Stimulated activated CD8-positive, alpha-beta memory T cell treated with anti-CD3 and anti-CD28 coated beads, Interleukin-7, amount 100 ng/mL, for 48 hours (primary cell): ENCODE results near the gene PTPRG.

ENCODE experiments used
- DNase-seq, 2 donors: peaks; one replicate each; pipeline ENCODE4 v3.0.0-alpha.2; 2020; ENCODE audit warnings: low read depth in 1 of 2; ENCODE audit errors: extremely low read depth in 1 of 2

The PTPRG gene

DNA sequence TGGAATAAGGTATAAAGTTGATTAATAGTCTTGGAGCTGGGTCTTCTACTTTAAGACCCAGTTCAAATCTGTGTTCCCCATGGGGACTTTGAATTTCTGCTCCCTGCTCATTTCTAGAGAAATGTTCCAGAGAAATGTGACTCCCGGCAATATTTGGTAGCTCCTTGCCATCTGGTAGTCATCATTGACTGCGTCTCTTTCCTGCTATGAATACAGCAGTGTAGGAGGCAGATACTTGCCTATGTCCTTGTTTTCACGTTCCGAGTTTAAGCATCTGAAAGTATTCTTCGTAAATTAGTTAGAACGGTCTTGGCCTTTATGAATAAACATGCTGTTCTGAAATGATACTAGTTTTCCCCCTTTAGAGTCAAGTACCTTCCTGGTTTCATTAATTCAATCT is 352.9 kb downstream of the PTPRG start:
- DNase-seq = no peak

DNA sequence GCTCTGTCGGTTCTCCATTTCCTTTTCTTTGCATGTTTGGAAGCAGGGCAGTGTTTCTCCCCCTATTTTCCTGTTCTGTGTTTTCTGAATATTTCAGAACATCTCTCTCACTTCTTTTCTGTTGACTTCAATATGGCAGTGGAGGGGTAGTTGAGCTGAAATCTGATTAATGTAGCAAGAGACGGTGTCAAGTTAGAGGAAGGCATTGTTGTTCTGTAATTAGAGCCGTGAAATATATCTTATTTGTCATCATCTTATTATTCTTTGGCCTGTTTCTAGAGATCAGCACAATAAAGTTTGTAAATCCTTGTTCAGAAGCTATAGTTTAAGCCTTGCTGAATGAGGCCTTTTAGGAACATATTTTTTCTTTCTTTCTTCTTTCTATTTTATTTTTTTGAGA is 353.9 kb downstream of the PTPRG start:
- no peak for DNase-seq

DNA sequence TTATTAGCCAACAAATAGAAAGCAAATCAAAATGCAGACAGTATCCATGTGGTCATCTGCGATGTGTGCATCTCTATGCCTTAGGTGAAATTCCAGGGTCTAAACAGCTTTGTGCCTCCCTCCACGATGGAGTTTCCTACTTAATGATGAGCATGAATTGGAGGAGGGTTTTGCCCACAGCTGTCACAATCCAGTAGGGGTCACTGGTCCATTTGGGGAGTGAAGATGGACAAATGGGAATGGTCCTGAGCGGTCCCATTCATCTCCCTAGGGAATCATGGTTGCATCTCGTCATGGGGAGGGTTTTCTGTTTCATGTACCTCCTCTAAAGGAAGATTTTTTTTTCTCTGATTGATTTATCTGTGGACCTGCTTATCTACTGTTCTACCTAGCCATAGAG is 358.0 kb downstream of the PTPRG start:
- no peak for DNase-seq

DNA sequence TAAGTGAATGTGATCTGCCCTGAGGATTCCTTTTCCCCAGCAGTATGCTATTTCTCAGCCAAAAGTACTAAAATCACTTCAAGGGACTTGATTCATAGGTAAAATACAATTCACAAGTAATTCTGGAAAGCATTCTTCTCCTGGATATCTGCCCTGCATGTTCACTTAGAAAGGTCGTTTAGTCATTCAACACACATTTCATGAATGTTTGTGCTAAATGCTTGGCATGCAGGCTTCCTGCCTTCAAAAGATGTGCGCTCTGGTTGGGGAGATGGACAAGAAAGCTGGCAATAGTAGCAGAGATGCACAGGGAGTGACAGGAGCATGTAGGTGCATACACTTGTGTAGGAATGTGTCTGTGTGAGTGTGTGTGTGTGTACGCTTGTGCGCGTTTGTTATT is 360.7 kb downstream of the PTPRG start:
- DNase-seq = no peak

DNA sequence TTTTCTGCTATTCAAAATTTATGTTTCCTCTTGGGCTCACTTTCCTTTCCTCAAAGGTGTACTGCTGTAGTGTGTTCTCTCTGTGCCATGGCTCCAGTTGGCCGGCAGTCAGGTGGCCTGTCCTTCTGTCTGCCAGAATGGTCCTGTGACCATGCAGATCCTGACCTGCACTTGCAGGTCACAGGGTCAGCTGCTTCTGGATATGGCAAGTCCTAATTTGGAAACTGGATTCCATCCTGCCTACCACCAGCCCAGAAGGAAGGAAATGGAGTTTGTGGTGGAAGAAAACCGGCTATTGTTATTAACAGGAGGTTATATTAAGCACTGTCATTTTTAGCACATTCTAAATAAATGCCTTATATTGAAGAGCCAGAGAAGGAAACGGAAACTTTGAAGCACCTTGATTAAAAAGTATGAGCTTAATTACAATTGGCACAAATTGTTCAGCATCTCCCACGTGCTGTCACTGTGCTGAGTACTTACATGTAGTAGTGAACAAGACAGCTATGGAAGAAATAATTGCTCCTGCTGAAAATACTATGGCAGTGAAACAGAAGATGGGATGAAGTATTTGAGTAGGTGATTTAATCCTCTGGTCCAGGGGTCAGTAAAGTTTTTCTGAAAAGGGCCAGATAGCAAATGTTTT is 362.8 kb downstream of the PTPRG start:
- no peak for DNase-seq

DNA sequence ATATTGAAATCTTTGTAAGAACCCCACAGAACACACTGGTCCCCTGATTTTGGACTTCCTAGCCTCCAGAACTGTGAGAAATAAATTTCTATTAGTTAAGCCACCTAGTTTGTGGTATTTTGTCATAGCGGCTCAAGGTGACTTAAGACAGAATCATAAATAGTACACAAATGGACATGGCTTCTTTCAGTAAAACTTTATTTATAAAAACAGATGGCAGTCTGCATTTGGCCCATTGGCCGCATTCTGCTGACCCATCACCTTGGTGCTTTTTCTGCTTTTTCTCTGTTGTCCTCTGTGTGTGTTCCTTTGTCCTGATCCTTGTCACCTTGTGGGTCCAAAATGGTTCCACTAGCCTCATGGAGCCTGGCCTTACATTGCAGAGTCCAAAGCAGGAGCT is 363.6 kb downstream of the PTPRG start:
- no peak for DNase-seq

DNA sequence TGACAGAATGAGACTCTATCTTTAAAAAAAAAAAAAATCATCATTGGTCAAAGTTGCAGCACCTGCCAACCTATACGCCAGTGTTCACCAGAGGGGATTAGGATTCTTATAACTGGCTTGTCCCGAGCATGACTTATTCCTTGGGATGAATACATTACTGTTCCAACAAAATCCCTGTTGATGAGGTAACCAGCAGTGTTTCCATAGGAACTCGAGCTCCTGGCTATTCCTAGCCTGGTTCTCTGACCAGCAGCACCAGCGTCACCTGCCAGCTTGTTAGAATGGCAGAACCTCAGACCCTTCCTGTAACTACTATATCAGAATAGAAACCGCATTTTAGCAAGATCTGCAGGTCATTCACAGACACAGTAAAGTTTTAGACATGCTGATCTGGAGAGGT is 364.4 kb downstream of the PTPRG start:
- DNase-seq = no peak

DNA sequence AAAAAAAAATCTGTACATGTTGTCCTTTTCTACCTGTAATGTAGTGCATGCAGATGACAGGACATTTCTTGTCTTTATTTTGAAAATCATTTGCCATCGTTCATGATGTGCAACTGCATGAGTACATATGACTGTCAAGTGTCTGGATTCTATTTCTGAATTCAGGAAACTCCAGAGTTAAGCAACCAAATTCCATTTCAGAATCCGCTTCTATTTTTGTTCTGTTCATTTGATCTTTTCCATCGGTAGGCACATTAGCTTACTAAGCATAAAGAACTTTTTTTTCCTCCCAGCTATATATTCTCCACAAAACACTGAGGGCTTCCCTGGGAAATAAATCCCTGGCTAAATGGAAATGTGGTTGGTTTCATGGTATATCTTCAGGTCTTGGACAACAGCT is 365.6 kb downstream of the PTPRG start:
- no peak for DNase-seq

DNA sequence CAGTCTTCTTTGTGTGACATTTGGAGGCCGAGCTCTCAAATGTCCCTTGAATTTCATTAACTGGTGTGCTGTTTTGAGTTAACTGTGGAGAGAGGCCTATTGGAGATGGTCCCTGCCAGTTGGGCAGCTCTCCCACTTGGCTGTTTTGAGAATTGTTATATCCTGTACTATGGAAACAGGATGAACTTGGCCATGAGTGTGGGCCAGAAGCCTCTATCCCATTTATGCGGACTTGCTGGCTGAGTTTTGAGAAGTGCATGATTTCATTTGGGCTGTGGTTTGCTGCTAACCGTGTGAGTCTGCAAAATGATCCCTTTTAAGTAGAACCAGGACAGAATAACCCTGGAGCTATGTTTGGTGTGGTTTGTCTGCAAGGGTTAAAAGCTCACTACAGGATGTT is 366.0 kb downstream of the PTPRG start:
- no peak for DNase-seq

DNA sequence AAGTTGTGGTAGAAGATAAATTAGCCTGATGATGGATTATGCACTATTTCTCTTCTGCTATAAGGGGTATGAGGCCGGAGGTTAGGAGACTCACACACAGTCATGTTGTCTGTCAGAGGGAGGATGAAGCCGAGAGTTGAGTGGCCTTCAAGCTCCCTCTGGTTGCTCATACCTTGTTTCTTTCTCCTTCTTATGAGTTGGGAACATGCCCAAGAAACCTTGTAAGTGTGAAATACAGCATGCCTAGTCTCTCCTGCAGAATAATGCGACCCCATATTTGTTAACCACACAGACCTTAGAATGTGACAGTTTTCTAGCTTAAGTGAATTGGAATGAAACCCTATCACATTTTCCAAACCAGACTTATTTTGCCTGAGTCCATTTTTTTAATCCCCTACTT is 366.7 kb downstream of the PTPRG start:
- no peak for DNase-seq

DNA sequence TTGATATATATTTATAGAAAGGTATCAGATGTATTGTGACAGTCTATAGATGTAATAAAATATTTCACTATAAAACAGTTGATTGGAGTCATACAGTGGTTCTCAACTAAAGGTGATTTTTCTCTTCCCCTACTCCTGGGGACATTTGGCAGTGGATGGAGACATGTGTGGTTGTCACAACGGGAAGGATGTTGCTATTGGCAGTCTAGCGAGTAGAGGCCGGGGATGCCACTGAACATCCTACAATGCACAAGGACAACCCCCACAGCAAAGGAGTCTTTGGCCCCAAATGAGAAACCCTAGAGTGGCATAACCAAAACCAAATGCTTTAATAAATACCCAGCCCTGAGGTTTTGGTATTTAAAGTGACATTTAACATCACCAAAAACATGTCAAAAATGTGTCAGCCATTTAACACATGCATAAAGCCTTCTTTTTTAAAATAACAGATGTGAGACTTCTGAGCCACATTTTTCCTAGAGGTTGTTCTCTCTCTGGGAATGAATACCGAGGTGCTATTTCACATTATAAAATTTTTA is 367.5 kb downstream of the PTPRG start:
- DNase-seq = no peak

DNA sequence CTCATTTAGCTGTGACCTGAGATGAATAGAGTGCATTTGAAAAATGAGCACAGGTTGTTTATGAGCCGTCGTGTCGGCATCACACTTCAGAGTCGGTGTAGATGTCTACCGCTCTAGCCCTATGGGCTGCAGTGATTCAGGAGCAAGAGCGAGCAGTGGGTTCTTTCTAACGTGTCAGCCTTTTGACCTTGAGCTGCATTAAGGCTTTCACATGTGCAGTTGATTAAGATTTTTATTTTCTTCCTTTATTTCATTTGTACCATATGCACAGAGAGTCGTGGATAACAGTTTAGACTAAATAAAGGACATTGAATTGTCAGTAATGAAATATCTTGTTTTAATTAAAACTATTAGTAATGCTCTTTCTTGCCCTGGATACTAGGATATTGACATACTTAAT is 368.2 kb downstream of the PTPRG start:
- DNase-seq = no peak

DNA sequence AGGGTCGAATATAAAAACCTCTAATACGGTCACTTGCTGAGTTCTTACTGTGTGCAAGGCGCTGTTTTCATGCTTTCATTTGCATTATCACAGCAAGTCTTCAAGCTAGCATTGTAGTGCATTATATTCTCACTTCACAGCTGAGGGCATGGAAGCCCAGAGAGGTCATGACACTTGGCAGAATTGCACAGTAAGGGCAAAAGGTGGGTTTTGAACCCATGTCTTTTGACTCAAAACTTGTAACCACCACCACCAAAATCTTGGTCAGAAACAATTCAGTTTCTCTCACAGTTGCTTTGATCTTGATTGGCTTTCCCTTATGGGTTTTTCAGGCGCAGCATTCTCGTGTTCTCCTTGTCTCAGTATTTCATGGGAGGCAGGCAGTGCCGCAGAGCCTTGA is 371.1 kb downstream of the PTPRG start:
- no peak for DNase-seq

DNA sequence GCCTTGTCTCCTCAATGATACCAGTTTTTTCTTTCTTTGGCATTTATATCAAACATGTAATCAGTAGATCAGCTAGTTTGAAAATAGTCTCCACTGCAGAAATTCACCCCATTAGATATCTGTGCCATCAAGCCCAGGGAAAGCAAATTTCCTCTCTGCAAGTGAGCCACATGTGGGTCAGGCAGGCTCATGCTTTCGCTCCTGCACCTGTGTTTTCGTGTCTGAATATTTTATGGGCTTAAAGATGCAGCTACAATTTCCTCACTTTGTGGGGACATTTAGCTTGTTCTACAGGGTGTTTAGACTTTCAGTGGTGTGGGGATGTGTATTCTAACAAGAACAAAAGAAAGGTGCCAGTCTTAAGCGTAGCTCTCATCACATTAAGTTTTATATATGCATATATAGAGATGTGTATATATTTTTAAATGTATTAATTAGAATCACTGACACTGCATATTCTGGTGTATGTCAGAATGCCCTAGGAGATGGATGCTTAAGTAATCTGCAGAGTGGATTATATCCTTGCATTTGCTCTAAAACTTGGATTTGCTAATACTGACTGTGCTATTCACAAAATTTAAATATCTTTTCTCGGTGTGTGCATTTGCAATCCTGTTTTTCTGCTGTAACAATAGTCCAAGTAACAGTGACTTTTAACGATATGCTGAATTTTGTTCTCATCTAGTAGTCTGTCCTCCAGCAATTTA is 372.6 kb downstream of the PTPRG start:
- DNase-seq = no peak

DNA sequence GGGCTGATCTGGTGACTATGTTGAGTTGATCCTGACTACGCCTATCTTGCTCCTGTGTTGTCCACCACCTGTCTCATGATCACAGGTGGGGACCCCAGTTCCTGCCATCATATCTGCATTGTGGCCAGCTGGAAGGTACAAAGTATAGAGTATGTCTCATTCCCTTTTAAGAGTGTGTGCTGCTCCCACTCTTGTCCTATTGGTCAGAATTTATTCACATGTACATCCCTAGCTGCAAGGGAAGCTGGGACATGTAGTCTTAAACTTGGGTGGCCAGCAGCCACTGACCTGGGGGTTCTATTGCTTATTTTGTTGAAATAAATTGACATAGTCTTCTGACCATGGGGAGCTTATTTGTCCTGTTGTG is 373.1 kb downstream of the PTPRG start:
- DNase-seq = no peak

DNA sequence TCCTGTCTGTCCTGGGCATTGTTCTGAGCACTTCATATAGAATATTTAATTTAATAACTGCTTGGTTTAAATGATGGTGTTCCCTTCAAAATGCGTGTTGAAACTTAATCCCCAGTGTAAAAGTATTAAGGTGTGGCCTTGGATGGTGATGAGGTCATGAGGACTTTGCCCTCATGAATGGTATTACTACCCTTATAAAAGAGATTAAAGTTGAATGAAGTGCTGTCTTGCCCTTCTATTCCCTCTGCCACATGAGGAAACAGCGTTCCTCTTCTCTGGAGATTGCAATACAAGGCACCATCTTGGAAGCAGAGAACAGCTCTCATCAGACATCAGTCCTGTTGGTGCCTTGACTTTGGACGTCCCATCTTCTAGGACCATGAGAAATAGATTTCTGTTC is 374.4 kb downstream of the PTPRG start:
- DNase-seq = no peak

DNA sequence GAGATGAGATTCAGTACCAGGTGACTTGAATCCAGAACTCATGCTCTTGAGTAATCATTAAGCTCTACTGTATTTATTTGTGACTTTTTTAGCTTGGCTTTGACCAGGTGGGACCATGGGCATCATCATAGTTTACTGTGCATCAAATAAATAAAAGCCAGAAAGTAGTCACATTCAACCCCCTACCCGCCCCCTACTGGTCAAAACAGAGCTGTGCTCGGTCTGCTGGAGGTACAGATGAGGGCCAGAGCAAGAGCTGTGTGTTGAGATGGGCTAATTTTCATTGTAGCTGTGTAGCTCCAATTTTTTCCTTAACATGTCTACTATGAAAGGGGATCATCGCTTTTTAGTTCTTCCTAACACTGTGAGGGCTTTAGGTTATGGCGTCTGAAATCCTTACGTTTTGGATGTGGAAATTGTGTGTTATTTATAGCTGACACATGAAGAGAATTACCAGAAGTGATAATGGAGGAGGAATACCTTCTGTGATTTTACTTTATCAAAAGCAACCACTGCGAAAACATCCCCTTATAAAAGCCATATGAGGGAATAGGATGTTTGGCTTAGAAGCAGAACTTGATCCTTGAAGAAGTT is 375.1 kb downstream of the PTPRG start:
- no peak for DNase-seq

DNA sequence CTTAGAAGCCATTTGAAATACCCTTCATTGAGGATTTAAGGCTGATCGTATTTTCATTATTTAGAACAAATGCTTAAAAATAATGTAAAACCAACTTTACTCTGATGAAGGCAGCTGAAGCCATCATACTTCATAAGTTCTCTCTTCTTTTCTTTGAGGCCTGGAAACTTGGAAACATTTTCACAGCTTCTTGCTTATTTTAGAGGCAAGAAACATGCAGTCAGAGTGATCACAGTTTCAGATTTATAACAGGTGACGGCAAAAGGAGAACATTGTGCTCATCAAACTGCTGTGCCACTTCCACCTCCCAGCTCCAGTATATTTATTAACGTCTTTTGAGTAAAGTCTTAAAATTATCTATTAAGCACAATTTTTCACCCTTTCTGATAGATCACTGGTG is 376.1 kb downstream of the PTPRG start:
- no peak for DNase-seq

DNA sequence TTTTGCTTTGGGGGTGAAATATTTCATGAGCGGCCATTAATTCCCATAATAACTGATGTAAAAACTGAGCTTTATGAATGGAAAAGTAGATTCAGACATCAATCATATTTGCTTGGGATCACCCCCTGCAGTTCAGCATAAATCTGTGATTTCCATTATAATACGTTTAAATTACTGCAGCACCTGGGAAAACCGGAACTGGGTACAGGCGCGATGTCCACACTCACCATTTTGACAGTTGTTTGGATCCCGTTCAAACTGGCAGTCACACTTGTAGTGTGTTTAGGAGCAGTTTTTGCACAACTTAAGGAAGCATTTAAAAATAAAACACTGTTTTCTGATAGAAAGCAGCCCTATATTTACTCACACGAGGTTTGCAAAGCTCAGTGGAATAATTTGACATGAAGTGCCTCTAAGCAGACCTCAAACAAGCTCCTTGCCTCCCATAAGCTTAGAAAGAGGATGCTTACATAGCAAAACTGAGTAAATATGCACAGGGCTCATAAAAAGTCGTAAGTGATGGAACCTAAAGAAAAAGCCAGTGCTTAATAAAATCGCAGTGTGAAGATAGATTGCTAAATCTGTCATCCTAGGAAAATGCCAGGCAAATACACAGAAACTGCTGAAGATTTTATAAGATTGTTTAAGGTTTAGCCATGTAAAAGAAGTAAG is 377.6 kb downstream of the PTPRG start:
- no peak for DNase-seq

DNA sequence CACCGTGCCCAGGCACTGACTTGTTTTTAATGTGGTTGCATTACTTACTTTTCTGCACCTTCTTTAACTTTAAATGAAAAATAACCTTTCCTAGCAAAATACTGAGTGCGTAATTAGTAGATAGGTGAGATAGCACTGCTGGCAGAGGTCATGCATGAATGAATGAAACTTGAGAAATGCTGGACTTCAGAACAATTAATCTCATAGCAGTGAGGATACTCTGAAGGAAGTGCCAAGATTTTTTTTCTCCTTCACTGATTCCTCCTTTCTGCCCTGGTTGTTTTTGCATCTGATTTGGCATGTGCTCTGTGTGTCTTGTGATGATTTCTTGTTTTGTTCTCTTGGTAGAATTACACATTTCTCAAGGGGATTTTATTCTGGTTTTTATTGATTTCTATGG is 378.9 kb downstream of the PTPRG start:
- no peak for DNase-seq

DNA sequence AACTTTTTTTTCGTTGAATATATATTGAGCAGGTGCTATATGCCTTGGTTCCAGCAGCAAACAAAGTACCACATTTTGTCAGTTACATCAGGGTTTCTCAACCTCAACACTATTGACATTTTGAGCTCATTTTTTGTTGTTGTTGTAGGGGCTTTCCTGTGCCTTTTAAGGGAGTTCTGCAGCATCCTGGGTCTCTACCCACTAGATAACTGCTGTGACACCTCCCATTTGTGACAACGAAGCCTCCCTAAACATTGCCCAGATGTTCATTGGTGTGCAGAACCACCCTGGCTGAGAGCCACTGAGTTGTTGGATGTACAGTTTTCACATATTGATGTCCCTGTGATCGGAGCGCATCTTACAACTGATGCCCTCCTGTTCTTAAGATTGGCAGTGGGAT is 382.6 kb downstream of the PTPRG start:
- DNase-seq = no peak

DNA sequence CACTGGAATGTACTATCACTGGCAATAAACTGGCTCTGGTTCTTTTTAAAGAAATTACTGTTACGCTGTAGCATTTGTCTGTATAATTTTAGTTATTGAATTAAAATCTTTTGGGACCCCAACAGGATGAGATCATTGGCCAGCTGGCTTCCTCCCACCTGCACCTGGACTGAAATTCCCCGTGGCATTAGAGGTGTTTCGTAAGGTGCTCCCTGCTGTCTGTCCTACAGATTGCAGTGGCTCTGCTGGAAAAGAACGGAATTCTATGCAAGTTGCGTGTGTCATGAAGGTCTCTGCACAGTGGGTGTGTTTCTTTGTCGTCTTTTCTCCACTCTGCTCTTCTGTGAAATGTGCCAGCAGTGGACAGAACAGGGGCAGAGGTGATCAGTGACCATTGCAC is 383.4 kb downstream of the PTPRG start:
- DNase-seq = no peak
